ENCODE results near the gene RAPGEF2.

GRCh38 chr4:159308566-159309340 is 205.9 kb downstream of the RAPGEF2 start:
- no peak for TF ChIP-seq ZNF274 (IDR thresholded peaks at IDR 0.05; ENCODE audit: low read depth, low read length)
- TF ChIP-seq YY1 (IDR thresholded peaks at IDR 0.05; ENCODE audit: insufficient read depth, insufficient read length): no peak
- TF ChIP-seq SUZ12 (IDR thresholded peaks at IDR 0.05; ENCODE audit: extremely low read depth, insufficient read depth, insufficient read length): no peak
